NK-92 (cell line): Measurements from ENCODE around the gene CDH12.

Source experiments
- DNase-seq: peaks from one replicate; lab custom pipeline; 2025; ENCODE audit not compliant: unreplicated experiment; lab: John Stamatoyannopoulos, UW

CDH12 gene

DNA sequence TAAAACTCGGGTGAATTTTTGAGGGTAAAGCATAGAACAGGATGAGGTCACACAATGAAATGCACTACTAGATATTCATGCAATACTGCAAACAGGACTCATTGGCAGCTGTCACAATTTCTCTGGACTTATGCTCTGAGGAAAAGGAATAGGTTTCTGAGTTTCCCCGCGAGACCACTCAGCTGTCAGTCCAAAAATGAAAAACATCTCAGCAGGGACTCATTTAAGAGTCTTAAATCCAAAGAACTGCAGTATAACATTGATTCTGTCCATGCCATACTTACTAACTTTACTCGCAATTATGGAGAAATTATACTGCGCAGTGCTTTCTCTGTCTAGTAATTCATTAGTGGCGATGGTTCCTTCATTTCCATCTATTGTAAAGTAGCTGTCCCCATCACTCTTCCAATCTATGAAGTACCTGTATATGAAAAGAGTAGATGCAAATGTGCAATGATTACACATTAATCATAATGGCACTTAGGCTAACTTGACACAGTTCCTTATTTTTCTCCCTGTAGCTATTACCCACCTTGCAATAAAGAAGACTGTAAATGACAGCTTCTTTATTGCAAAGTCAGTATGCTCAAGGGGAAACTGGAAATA, 1070.0 kb downstream of the CDH12 start:
- DNase-seq: no peak

DNA sequence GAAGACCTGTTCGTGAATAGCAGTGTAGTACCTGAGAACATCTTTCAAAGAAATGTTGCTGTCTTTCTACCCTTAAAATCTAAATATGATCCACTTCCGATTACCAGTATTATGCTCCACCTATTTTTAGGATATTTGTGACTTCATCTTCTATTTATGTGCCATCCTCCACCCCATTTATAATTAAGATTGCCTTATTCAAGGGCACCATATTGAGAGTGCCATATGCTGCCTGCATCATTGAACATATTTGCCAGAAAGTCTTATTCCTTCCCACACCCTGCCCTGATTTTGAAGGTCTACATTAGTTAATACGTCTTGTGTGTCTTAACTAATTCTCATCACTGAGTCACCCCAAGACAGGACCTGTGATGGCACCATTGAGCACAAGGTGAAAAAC, 1076.7 kb downstream of the CDH12 start:
- no peak for DNase-seq

DNA sequence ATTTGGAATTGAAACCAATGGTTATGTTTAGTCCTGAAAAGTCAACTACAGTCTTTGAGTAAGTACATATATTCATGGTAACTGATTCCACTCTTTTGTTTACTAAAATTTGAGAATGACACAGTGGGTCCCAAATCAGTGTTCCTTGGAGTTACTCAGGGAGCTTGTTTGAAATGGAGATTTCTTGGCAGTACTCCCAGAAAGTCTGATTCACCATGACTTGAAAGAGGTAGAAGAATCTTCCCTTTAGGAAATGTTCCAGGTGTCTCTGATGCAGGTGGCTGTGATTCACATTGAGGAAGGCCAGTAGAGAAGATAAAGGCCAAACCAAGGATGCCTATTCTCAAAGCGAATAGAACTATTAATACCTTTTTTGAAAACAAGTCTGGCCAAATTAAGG, 1078.3 kb downstream of the CDH12 start:
- no peak for DNase-seq

DNA sequence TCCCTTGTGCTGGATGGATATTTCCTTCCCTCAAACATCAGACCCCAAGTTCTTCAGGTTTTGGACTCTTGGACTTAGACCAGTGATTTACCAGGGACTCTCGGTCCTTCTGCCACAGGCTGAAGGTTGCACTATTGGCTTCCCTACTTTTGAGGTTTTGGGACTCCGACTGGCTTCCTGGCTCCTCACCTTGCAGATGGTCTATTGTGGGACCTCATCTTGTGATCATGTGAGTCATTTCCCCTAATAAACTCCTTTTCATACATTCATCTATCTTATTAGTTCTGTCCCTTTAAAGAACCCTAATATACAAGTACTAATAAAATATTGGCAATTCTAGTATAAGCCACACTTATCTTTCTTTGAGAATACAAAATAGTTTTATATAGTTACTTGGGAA, 1078.9 kb downstream of the CDH12 start:
- DNase-seq: no peak

DNA sequence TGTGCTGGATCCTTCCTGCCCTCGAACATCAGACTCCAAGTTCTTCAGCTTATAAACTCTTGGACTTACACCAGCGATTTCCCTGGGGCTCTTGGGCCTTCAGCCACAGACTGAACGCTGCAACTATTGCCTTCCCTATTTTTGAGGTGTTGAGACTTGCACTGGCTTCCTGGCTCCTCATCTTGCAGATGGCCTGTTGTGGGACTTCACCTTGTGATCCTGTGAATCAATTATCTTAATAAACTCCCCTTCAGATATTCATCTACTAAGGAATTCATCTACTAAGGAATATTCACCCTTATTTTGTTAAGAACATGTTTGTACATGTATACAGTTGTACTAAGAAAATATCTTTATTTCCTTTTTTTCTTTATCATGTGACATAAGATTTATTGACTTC, 1079.7 kb downstream of the CDH12 start:
- no peak for DNase-seq

DNA sequence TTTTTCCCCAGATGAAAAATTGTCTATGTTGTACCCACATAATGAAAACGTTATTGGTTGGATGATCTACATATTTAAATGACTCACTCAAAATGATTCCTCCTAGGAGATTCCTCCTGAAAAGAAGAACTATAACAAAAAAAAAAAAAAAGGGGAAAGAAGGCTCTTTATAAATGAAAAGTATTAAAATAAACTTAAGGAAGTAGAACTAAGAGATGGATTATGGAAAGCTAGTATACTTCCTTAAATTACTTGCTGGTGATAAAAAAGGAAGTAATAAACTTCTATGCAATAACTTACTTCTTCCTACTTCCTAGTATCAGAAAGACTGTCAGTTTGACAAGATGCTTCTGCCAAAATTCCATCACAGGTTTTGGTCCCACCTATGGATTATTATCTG, 1087.7 kb downstream of the CDH12 start:
- DNase-seq: no peak

DNA sequence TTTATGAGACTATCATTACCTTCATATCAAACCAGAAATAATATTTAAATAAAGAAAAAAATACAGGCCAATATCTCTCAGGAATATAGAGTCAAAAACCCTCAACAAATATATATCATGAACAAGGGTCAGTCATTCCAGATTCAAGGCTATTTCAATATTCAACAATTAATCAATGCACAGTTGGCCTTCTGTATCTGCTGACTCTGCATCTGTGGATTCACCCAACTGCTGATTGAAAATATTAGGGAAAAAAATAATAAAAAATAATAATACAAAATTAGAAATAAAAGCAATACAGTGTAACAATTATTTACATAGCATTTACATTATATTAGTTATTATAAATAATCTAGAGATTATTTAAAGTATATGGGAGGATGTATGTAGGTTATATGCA, 1114.0 kb downstream of the CDH12 start:
- DNase-seq: no peak

DNA sequence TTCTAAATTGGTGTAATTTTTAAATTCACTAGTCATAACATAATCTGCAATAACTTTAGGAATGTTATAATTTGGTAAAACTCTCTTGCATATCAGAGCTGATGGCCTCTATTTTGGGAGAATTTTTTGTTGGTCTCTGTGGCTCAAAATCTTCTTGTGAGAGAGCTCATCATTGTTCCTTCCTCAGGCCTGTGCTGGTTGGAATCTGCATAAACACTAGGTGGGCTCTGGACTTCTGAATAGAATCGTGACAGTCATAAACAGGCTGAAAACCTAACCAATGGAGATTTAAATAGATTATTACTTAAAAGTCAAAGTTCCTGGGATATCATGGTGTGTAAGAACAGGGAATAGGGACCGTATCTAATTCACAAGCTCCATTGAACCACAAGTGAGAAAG, 1129.6 kb downstream of the CDH12 start:
- DNase-seq: no peak

DNA sequence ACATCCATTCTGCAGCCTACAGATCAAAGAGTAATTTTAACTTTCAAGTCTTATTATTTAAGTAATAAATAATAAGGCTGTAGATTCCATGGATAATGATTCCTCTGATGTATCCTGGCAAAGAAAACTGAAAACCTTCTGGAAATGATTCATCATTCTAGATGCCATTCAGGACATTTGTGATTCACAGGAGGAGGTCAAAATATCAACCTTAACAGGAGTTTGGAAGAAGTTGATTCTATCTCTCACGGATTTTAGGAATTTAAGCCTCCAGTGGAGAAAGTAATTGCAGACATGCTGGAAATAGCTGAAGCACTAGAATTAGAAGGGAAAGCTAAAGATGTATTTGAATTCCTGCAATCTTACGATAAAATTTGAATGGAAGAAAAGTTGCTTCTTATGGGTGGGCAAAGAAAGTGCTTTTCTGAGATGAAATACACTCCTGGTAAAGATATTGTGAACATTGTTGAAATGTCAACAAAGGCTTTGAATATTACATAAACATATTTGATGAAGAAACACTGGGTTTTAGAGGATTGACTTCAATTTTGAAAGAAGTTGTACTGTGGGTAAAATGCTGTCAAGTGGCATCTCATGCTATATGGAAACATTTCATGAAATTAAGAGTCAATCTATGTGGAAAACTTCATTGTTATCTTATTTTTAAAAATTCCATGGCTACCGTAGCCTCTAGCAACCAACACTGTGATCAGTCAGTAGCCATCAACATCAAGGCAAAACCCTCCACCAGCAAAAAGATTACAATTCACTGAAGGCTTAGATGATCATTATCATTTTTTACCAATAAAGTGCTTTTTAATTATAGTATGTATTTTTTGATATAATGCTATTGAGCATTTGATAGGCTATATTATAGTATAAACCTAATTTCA, 1141.0 kb downstream of the CDH12 start:
- DNase-seq: no peak

DNA sequence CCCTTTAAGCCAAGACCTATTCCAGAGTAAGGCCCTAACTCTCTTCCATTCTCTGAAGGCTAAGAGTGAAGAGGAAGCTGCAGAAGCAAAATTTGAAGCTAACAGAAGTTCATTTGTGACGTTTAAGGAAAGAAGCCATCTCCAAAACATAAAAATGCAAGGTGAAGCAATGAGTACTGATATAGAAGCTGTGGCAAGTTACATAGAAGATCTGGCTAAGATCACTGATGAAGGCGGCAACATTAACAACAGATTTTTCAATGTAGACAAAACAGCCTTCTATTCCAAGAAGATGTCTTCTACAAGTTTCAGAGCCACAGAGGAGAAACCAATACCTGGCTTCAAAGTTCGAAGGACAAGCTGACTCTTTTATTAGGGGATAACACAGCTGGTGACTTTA, 1143.4 kb downstream of the CDH12 start:
- no peak for DNase-seq

DNA sequence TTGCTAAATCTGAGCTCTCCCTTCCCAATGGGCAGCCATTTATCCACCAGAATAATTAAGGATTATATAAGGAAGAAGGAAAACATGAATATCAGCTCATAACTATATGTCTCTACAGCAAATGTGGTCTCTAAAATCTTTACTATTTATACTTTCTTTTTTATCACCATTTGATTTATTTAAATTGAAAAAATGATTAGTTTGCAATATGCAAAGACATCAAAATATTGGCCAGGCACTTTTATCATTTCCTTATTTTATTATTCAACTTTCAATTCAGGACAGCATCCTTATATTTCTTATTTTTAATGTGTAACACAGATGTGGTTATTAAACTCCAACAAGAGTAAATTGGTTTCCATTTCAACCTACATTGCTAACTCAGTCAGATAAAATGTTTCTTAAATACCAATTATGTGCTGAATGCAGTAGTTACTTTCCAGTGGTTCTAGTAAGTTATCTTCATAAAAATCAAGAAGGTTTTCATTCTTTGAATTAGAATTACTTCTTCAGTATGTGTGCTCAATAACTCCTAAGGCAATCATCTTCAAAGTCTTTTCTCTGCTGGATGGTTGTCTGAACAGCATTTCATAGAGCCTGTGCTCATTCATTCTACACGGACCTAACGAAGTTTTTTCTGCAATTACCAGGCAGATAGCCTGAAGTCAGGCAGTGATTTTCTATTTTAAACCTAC, 1148.0 kb downstream of the CDH12 start:
- no peak for DNase-seq

DNA sequence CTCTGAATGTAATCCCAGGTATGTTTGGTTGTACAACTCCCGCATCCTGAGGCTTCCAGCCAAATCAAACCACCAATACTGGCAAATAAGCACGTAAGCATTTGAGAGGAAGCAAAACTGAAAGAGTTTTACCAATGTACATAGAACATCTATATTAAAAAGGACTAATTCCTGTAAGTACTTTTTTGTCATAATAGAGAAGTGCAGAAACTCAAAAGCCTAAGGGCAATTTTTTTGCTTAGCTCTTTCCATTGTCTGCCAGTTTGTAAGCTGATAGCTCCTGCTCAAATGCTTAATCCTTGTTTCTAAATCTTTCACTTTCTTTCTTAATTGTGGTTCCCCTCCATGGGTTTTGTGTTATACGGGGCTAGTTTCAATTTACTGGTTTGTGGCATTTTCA, 1151.8 kb downstream of the CDH12 start:
- no peak for DNase-seq
